ENCODE results near the gene HOXD13.

The HOXD13 gene

GRCh38 chr2:176106581-176107539 is 14.3 kb downstream of the HOXD13 start, which contains the start of gene HOXD11:
HOXD11 (plus strand) TSS chr2:176107280; CDS start chr2:176107356, 76 bp downstream.
- DNase-seq = no peak

GRCh38 chr2:176107731-176108181 is 15.2 kb downstream of the HOXD13 start:
- DNase-seq = no peak

- DNase-seq = no peak
Measured at GRCh38 chr2:176109192-176109901, 16.8 kb downstream of the HOXD13 start.

GRCh38 chr2:176109946-176110345 is 17.4 kb downstream of the HOXD13 start:
- no peak for DNase-seq

- DNase-seq = no peak
Measured at GRCh38 chr2:176110415-176111308, 18.1 kb downstream of the HOXD13 start.

GRCh38 chr2:176111309-176111663 is 18.8 kb downstream of the HOXD13 start:
- no peak for DNase-seq

GRCh38 chr2:176111846-176112374 is 19.4 kb downstream of the HOXD13 start:
- no peak for DNase-seq

- DNase-seq = no peak
Measured at GRCh38 chr2:176112375-176113302, 20.1 kb downstream of the HOXD13 start.

GRCh38 chr2:176114120-176114929 is 21.8 kb downstream of the HOXD13 start:
- no peak for DNase-seq

GRCh38 chr2:176114930-176115625 is 22.6 kb downstream of the HOXD13 start:
- DNase-seq = no peak

GRCh38 chr2:176115883-176116813 is 23.6 kb downstream of the HOXD13 start, which contains the start of gene HOXD10:
HOXD10 (plus strand) TSS chr2:176116778; CDS start chr2:176116834, 56 bp downstream.
- no peak for DNase-seq

- no peak for DNase-seq
Measured at GRCh38 chr2:176117162-176117822, 24.8 kb downstream of the HOXD13 start.

- DNase-seq = no peak
Measured at GRCh38 chr2:176117823-176118371, 25.4 kb downstream of the HOXD13 start.

GRCh38 chr2:176118601-176119339 is 26.2 kb downstream of the HOXD13 start:
- no peak for DNase-seq

GRCh38 chr2:176120364-176121189 is 28.1 kb downstream of the HOXD13 start:
- DNase-seq = no peak

Data from activated CD4-positive, CD25-positive, alpha-beta regulatory T cell (primary cell).